HG03432 (cell line): ENCODE data around the gene MOB2.
"Not testable (repeated sequence)": the region's sequence is repeated elsewhere in the genome, so short reads cannot be mapped to it uniquely, and the experiment has no call there.

Experiments
- ATAC-seq: cut with Tn5 transposase; IDR thresholded peaks from one replicate; pipeline ENCODE4 v1.9.1; 2021; ENCODE audit warnings: mild to moderate bottlenecking, moderate library complexity; ENCODE audit not compliant: unreplicated experiment

The MOB2 gene

GRCh38 chr11:1518301-1518700 lies 31.7 kb upstream of the MOB2 start:
- no peak for ATAC-seq

DNA sequence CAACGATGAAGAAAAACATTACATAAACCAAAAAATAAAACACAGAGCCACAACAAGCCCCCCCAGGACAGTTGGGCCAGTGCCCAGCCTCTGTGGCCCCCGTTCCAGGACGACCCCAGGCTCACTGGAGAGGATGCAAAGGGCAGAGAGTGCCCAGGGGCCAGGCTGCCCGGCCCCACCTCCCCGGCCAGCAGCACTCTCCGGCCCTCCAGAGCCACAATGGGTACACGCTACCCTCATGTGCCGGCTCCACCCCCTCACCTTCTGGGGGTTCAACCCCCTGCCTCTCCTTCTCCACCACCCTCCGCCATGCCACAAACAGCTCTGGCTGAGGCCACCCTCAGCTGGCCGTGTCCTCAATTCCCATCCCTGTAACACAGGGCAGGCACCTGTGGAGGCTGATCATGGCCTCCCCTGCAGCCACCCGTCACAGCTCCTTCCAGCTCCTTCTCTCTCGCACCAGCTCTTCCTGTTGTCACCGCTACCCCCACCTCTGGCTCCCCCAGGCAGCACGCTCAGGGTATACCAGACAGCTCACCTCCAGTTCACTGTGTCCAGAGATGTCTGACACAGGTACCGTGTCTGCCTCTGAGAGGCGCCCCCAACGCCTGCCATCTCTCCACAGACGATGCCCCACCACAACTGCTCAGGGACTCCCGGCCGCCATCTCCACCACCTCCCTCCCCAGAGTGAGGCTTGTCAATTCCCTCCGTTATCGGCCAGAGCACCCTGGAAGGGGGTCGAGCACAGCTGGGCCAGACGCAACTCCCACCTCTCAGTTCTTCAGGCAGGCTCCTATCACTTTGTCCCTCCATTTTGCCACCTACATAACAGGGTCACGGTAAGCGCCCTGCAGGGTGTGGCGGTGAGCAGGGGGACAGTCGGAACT lies 30.8 kb upstream of the MOB2 start:
- ATAC-seq, result no peak

GRCh38 chr11:1516273-1517067 lies 29.9 kb upstream of the MOB2 start:
- no peak for ATAC-seq

DNA sequence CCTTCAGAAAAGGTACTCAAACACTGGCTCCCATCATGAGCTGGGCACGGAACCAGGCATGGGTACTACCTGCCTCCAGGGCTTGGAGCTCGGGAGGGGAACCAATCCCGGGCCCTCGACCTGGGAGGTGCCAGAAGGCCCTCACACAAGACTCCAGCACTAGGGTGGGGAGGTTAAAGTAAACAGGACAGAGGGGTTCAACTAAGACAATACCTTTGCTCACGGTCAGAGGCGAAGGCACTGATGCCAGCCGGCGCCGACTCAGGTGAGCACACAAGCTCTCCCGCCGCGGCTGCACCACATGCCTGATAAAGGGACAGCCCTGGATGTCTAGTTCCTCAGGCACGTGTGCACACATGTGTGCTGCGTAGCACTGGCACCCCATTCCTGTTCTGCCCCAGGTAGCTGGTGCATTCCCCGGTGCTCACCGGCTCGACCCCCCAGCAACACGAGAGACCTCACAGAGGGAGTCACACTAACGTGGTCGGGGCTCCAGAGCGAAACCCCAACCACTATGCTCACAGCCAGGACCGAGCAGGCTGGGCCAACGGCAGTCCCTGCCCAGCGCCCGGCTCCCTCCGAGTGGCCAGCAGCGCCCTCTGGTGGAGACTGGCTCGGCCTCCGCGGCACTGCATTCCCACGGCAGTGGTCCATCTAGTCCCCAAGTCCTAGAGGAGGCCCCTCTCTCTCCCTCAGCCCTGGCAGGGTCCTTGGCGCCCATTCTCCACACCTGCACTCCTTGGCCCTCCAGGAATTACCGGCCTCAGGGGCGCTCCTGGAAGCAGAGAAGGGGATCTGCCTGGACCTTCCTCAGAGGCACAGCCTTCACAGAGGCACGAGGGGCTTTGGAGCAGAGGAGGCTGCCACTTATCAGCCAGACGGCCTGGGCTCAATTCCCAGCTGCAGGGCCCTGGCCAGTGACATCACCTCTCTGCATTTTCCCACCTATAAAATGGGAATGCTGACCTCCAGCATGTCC lies 28.8 kb upstream of the MOB2 start:
- no peak for ATAC-seq

- ATAC-seq, result no peak
Measured at GRCh38 chr11:1514336-1515061, 27.9 kb upstream of the MOB2 start.

DNA sequence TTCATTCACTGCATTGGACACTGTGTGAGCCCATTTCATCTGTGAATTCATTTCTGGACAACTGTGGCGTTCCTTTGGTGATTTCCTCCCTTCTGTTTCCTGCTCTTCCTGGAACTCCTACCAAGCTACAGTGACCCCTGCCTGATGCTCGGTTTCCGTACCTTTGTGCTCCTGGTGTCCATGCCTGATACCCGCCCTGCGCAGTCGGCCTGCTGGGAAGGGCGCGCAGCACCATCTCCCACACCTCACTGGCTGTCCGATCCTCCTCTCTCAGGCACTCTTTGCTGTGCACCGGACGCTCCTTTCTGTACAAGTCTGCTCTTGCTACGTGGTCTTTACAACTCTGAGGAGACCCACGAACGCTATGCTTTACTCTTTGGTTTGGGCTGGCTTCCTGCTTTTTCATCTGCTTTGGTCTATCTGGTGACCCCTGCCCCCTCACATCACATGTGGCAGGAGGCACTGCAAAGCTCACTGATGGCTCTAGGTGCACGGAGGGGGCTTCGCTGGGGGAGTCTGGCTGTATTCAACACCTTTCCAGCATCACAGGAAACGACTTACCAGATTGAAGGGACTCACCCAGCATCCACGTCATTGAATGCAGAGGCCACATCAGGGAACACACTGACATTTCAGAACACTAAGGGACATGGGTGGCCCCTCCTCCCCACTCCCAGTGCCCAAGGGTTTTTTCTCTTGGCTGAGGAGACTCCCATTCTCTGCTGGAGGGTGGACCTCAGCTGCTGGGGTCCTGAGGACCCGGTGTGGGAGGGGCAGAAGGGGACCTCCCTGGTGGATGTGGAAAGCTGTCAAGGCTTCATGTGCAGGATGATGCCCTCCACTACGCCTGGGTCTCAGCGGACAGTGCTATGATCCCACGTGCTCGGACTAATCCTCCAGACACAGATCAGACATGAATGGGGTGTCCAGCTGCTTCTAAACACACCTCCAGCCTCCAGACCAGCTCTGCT lies 27.0 kb upstream of the MOB2 start:
- no peak for ATAC-seq

- not testable (repeated sequence) for ATAC-seq
Measured at GRCh38 chr11:1512531-1513258, 26.1 kb upstream of the MOB2 start.

DNA sequence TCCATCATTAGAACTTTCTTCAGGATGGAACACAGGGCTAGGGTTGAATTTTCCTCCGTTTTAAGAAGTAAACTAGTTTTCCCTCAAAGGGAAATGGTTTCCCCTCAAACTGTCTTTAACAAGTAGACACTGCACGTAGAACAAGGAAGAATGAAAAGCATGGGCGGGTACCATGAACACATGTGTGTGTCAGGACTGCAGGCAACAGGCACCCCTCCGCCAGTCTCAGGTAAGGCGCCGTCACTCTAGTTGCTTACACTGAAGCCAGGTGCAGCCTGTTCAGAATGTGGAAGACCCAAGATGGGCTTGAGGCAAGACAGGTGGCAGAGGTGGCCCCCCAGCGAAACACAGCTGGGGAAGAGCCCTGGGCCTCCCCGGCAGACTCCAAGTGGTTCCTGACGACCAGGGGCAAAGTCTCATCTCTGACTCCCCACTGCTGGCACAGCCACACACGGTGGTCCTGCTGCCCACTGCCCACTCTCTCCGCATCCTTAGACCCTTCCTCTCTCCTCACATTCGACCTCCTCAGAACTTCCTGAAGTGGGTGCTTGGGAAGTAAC lies 25.4 kb upstream of the MOB2 start:
- no peak for ATAC-seq

DNA sequence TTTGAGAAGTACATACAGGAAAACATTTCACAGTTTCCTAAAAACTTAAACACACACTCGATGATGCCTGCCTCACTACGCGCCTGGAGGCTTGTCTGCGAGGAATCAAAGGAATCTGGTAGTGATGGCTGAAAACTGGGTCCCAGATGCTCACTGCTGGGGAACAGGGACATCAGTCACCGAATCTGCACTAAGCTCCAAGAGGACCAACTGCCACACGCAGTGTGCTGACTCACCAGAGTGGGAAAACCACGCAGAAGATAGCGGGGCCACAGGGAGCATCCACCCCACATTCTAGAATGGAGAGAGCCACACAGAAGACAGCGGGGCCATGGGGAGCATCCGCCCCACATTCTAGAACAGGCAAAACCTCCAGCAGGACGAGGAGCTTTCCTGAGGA lies 24.3 kb upstream of the MOB2 start:
- ATAC-seq, result no peak

DNA sequence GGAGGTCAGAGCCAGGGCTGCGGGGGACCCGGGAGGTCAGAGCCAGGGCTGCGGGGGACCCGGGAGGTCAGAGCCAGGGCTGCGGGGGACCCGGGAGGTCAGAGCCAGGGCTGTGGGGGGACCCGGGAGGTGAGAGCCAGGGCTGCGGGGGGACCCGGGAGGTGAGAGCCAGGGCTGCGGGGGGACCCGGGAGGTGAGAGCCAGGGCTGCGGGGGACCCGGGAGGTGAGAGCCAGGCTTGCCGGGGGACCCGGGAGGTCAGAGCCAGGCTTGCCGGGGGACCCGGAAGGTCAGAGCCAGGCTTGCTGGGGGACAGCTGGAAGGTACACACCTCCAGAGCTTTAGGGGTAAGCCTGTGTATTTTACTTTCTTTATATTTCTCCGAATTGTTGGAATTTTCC lies 23.8 kb upstream of the MOB2 start:
- ATAC-seq, result not testable (repeated sequence)

DNA sequence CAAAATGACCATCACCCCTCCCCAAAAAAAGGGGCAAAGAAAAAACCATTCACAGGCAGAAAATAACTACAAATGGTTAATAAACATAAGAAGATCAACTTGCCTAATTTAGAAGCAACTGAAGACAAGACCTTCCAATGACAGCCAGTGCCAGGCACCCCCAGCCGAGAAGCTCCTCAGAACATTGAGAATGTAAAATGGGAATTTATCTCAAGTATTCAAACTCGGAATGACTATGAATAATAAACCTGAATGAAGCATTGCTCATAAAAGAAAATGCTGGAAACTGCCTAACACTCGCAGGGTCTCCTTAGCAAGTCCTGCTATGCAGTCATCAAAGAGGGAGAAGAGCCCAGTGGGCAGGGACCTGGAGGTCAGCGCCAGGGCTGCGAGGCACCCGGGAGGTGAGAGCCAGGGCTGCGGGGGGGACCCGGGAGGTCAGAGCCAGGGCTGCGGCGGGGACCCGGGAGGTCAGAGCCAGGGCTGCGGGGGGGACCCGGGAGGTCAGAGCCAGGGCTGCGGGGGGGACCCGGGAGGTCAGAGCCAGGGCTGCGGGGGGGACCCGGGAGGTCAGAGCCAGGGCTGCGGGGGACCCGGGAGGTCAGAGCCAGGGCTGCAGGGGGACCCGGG lies 23.2 kb upstream of the MOB2 start:
- ATAC-seq, result no peak

GRCh38 chr11:1508986-1509385 lies 22.4 kb upstream of the MOB2 start:
- ATAC-seq, result no peak

DNA sequence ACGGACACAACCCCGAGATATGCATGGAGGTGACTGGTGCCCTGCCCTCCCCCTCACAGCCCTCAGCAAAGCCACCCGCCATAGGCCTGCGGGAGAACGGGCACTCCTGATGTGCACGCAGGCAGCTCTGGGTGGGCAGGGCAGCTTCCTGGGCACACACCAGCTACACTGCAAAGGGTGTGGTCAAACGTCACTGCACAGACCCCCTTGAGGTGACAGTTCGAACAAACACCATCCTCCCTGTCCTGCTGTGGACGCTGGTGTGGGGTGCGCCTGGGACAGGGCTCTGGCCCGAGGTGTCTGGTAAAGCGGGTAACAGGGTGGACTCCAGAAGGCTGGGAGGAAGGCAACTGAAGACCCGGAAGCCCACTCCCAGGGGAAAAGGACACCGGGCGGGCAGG lies 21.9 kb upstream of the MOB2 start:
- ATAC-seq, result no peak

- ATAC-seq, result no peak
Measured at GRCh38 chr11:1507381-1508140, 21.0 kb upstream of the MOB2 start.

DNA sequence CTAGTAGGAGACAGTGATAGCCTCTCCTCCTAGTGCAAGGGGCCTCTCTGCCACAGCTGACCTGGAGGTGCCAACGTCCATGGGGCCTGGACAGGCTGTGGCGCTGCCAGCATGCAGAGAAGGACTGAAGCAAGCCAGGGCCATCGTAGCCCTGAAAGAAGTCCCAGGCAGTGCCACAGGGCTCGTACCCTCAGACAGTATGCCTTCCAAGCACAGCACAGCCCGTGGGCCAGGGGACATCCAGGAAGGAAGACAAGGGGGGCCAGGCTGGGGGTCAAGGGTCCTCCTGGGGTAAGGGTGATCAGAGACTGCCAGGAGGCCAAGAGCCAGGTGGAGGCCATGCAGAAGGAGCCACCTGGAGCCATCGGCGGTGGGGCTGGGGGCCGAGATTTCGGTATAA lies 20.4 kb upstream of the MOB2 start:
- ATAC-seq, result no peak

- no peak for ATAC-seq
Measured at GRCh38 chr11:1505480-1505879, 18.9 kb upstream of the MOB2 start.
